Upper lobe of right lung (tissue), 1 donor: ENCODE data around the gene RGS11. TPM values are rescaled to one million over a fixed set of nuclear protein-coding genes. Genes with fewer than 3 reads are reported as not detected.

Source experiments
- ATAC-seq: fragments of 200-7000 bp; cut with Tn5 transposase; one replicate; pipeline ENCODE4 v1.9.1; 2020; ENCODE audit warnings: mild to moderate bottlenecking, moderate library complexity
- DNase-seq: peaks from one replicate; pipeline ENCODE4 v3.0.0-alpha.2; 2020
- H3K27ac ChIP-seq: fragments of 200-600 bp; one replicate; pipeline ENCODE4 v1.8.0; 2022
- H3K27me3 ChIP-seq: fragments of 200-600 bp; one replicate; pipeline ENCODE4 v1.8.0; 2022; ENCODE audit warnings: mild to moderate bottlenecking
- H3K36me3 ChIP-seq: fragments of 200-600 bp; one replicate; pipeline ENCODE4 v1.8.0; 2022
- H3K4me1 ChIP-seq: fragments of 200-600 bp; one replicate; pipeline ENCODE4 v1.8.0; 2022
- H3K4me3 ChIP-seq: fragments of 200-600 bp; one replicate; pipeline ENCODE4 v1.8.0; 2022; ENCODE audit warnings: mild to moderate bottlenecking
- H3K9me3 ChIP-seq: fragments of 200-600 bp; one replicate; pipeline ENCODE4 v1.8.0; 2022
- CTCF ChIP-seq: fragments of 200-600 bp; IDR thresholded peaks from one replicate; pipeline ENCODE4 v1.8.0; 2022; ENCODE audit warnings: antibody characterized with exemption
- intact Hi-C: fragments of 100-400 bp; cut with DNase I; formaldehyde crosslinking; loops from one replicate; pipeline ENCODE4 v1.11.0; 2022
- total RNA-seq: library from RNA; stranded (reverse); fragmentation: NEBNext Ultra II Directional; extraction: Animal tissue kit (Norgen Biotek cat#: 25700); gene quantifications from one replicate; pipeline ENCODE4 v1.2.1, GENCODE V29; 2021
- donor health status: DM: no; HTN: yes; CAD: no; lungs with severe emphysema.

Gene RGS11
- total RNA-seq, 1 donor from 2014 or later: 7.8 TPM

GRCh38 chr16:296806-297510, 21.2 kb upstream of the RGS11 start:
- intact Hi-C loops: no loop called here
- H3K4me3 ChIP-seq: no peak overlapping the region
- H3K9me3 ChIP-seq: no peaks in the 10 kb centered on the region
- TF ChIP-seq CTCF: no peak
- H3K27ac ChIP-seq: no peak overlapping the region
- H3K36me3 ChIP-seq: peaks cover 41% of the 10 kb centered on the region
- no peaks in the 10 kb centered on the region for H3K27me3 ChIP-seq
- DNase-seq: no peak
- H3K4me1 ChIP-seq: no peaks in the 10 kb centered on the region
- peak; percentile 25 for ATAC-seq

GRCh38 chr16:296276-296675, 20.5 kb upstream of the RGS11 start:
- TF ChIP-seq CTCF: no peak
- ATAC-seq (peak; percentile 6), DNase-seq (no peak)
- Histone ChIP-seq H3K4me1 (no peaks in the 10 kb centered on the region), H3K9me3 (no peaks in the 10 kb centered on the region), H3K36me3 (peaks cover 41% of the 10 kb centered on the region), H3K4me3 (no peak overlapping the region), H3K27me3 (no peaks in the 10 kb centered on the region), H3K27ac (no peak overlapping the region)
- intact Hi-C loops: no loop called here

GRCh38 chr16:293043-293775, 17.5 kb upstream of the RGS11 start:
- H3K27ac ChIP-seq: no peak overlapping the region
- no peaks in the 10 kb centered on the region for H3K4me1 ChIP-seq
- intact Hi-C loops: no loop called here
- no peaks in the 10 kb centered on the region for H3K9me3 ChIP-seq
- no peak for TF ChIP-seq CTCF
- no peak for DNase-seq
- ATAC-seq: no peak
- H3K4me3 ChIP-seq: no peak overlapping the region
- H3K27me3 ChIP-seq: no peaks in the 10 kb centered on the region
- peaks cover 67% of the 10 kb centered on the region for H3K36me3 ChIP-seq

- no peaks in the 10 kb centered on the region for H3K9me3 ChIP-seq
- no peak overlapping the region for H3K4me3 ChIP-seq
- intact Hi-C loops: no loop called here
- DNase-seq (no peak), ATAC-seq (no peak)
- H3K27me3 ChIP-seq: no peaks in the 10 kb centered on the region
- peaks cover 64% of the 10 kb centered on the region for H3K36me3 ChIP-seq
- TF ChIP-seq CTCF: no peak
- H3K4me1 ChIP-seq: no peaks in the 10 kb centered on the region
- no peak overlapping the region for H3K27ac ChIP-seq
Observed at GRCh38 chr16:291539-291938, 15.8 kb upstream of the RGS11 start.

- Histone ChIP-seq H3K4me3 (no peak overlapping the region), H3K27me3 (no peaks in the 10 kb centered on the region), H3K4me1 (no peaks in the 10 kb centered on the region), H3K36me3 (peaks cover 57% of the 10 kb centered on the region), H3K9me3 (no peaks in the 10 kb centered on the region), H3K27ac (no peak overlapping the region)
- intact Hi-C loops: no loop called here
- TF ChIP-seq CTCF: no peak
- no peak for DNase-seq
- no peak for ATAC-seq
Observed at GRCh38 chr16:290681-291405, 15.1 kb upstream of the RGS11 start.
